Keratinocyte (primary cell): Measurements from ENCODE around the gene SLC1A1. TPM values are rescaled to one million over a fixed set of nuclear protein-coding genes. Genes with fewer than 3 reads are reported as not detected.

Experiments
- DNase-seq: peaks from one replicate; pipeline ENCODE4 v3.0.0-alpha.2; 2011; ENCODE audit warnings: low read depth, missing footprints, low spot score
- FAIRE-seq: peaks from 2 replicates; lab custom pipeline; 2011; peaks lifted over from hg19 to GRCh38; lab: Jason Lieb, UNC
- H2AFZ ChIP-seq: 2 replicates; pipeline ENCODE4 v1.6.0; 2012; ENCODE audit warnings: low read length, control low read depth, inconsistent platforms; ENCODE audit not compliant: control insufficient read depth
- H3K27ac ChIP-seq: 2 replicates; pipeline ENCODE4 v1.5.1; 2011; ENCODE audit warnings: low read length; ENCODE audit not compliant: control insufficient read depth, insufficient read depth
- H3K27me3 ChIP-seq: 3 replicates; pipeline ENCODE4 v1.6.0; 2011; ENCODE audit warnings: low read length; ENCODE audit not compliant: control insufficient read depth, insufficient read depth; ENCODE audit errors: extremely low read depth
- H3K36me3 ChIP-seq, 2 experiments: 2 replicates in 1 of 2; 3 replicates in 1 of 2; pipeline ENCODE4 v1.5.1; 2011; ENCODE audit warnings: low read length in 2 of 2, mild to moderate bottlenecking in 1 of 2; ENCODE audit not compliant: control insufficient read depth in 2 of 2, insufficient read depth in 2 of 2; ENCODE audit errors: extremely low read depth in 1 of 2
- H3K4me1 ChIP-seq: 3 replicates; pipeline ENCODE4 v1.5.1; 2011; ENCODE audit warnings: low read length; ENCODE audit not compliant: control insufficient read depth, insufficient read depth; ENCODE audit errors: extremely low read depth
- H3K4me2 ChIP-seq: 3 replicates; pipeline ENCODE4 v1.6.0; 2011; ENCODE audit warnings: low read depth, low read length; ENCODE audit not compliant: control insufficient read depth, insufficient read depth; ENCODE audit errors: extremely low read depth
- H3K4me3 ChIP-seq, 3 experiments: fragments of 200-600 bp in 1 of 3; sonication (generic) in 1 of 3; 2 replicates in 2 of 3; 3 replicates in 1 of 3; pipeline ENCODE4 v1.5.1; 2011 to 2016; ENCODE audit warnings: low read length in 3 of 3, mild to moderate bottlenecking in 3 of 3, control low read depth in 2 of 3, inconsistent platforms in 1 of 3, low read depth in 1 of 3, mixed read lengths in 1 of 3, mixed run types in 1 of 3, moderate library complexity in 1 of 3; ENCODE audit not compliant: control insufficient read depth in 2 of 3, insufficient read depth in 2 of 3; ENCODE audit errors: extremely low read depth in 1 of 3
- H3K79me2 ChIP-seq: 2 replicates; pipeline ENCODE4 v1.6.0; 2012; ENCODE audit warnings: low read length; ENCODE audit not compliant: control insufficient read depth, insufficient read depth
- H3K9ac ChIP-seq: 3 replicates; pipeline ENCODE4 v1.6.0; 2011; ENCODE audit warnings: low read length; ENCODE audit not compliant: control insufficient read depth, insufficient read depth; ENCODE audit errors: extremely low read depth
- H3K9me1 ChIP-seq: 3 replicates; pipeline ENCODE4 v1.6.0; 2011; ENCODE audit warnings: low read length; ENCODE audit not compliant: control insufficient read depth, insufficient read depth; ENCODE audit errors: extremely low read depth
- H3K9me3 ChIP-seq: 2 replicates; pipeline ENCODE4 v1.5.1; 2012; ENCODE audit warnings: low read depth, low read length; ENCODE audit not compliant: control insufficient read depth
- H4K20me1 ChIP-seq: 3 replicates; pipeline ENCODE4 v1.6.0; 2011; ENCODE audit warnings: low read length; ENCODE audit not compliant: control insufficient read depth, insufficient read depth; ENCODE audit errors: extremely low read depth
- EZH2 ChIP-seq: IDR thresholded peaks from one replicate; pipeline ENCODE4 v1.6.1; 2012; ENCODE audit warnings: inconsistent platforms, mild to moderate bottlenecking, low read length, moderate library complexity
- dilution Hi-C: fragments of 300-500 bp; cut with MboI; formaldehyde crosslinking; loops from one replicate; pipeline ENCODE4 v1.7.0; 2020; ENCODE audit warnings: low sequenced_read_pairs; ENCODE audit not compliant: extremely low pct_ligation_motif_present
- polyA plus RNA-seq, 5 experiments: library from polyadenylated mRNA; depleted of rRNA in 3 of 5; stranded (reverse) in 3 of 5; stranded (forward) in 1 of 5; unstranded in 1 of 5; fragments of >200 nt; gene quantifications; 1 replicate in 1 of 5; 2 replicates in 3 of 5; 3 replicates in 1 of 5; pipeline versions ENCODE4 v1.2.1 to v1.2.3, GENCODE V29; 2011 to 2012; ENCODE audit warnings: missing spikeins in 2 of 5, low read depth in 1 of 5, low replicate concordance in 1 of 5
- TF ChIP-seq, protein P1 (sequence below), 3 experiments: IDR thresholded peaks in 1 of 3; conservative IDR thresholded peaks in 1 of 3; optimal IDR thresholded peaks in 1 of 3; 2 replicates in 2 of 3; 3 replicates in 1 of 3; pipeline versions ENCODE3 to v1.5.1; 2011; ENCODE audit warnings: low read length in 3 of 3, mild to moderate bottlenecking in 3 of 3, moderate library complexity in 2 of 3, control low read depth in 1 of 3, inconsistent platforms in 1 of 3; ENCODE audit not compliant: insufficient read depth in 2 of 3; ENCODE audit errors: extremely low read depth in 1 of 3

SLC1A1 gene
- polyA plus RNA-seq, 1 donor (not counting 4 experiments of a cell fraction or from before 2014, with no cell fraction given): 0.20 TPM

DNA sequence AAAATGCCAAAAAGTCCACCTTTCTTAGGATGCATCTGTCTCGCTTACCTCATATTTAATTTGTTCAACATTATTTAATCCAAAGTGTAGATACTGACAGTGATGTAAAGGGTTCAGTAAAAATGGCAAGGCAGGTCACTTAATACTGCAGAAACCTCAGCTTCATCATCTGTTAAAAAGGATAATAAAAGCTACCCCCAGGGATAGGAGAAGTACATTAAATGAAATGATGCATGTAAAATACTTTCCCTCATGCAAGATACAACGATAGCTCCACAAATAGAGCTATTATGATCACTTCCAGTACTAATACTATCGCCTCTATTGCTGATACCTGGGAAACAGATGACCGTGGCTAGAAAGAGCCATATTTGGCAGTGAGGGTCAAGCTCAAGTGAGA is 82.9 kb downstream of the SLC1A1 start:
- Histone ChIP-seq H3K4me2 (no peak overlapping the region), H3K9me3 (no peaks in the 10 kb centered on the region), H3K9ac (no peak overlapping the region), H3K27me3 (no peaks in the 10 kb centered on the region), H3K4me1 (no peaks in the 10 kb centered on the region), H3K27ac (no peak overlapping the region), H3K4me3 (no peak overlapping the region), H3K9me1 (no peaks in the 10 kb centered on the region), H2AFZ (no peak overlapping the region), H3K36me3 (no peaks in the 10 kb centered on the region), H4K20me1 (no peaks in the 10 kb centered on the region), H3K79me2 (no peaks in the 10 kb centered on the region)
- DNase-seq (no peak), FAIRE-seq (no peak)
- dilution Hi-C loops: no loop called here
- TF ChIP-seq, protein P1, sequence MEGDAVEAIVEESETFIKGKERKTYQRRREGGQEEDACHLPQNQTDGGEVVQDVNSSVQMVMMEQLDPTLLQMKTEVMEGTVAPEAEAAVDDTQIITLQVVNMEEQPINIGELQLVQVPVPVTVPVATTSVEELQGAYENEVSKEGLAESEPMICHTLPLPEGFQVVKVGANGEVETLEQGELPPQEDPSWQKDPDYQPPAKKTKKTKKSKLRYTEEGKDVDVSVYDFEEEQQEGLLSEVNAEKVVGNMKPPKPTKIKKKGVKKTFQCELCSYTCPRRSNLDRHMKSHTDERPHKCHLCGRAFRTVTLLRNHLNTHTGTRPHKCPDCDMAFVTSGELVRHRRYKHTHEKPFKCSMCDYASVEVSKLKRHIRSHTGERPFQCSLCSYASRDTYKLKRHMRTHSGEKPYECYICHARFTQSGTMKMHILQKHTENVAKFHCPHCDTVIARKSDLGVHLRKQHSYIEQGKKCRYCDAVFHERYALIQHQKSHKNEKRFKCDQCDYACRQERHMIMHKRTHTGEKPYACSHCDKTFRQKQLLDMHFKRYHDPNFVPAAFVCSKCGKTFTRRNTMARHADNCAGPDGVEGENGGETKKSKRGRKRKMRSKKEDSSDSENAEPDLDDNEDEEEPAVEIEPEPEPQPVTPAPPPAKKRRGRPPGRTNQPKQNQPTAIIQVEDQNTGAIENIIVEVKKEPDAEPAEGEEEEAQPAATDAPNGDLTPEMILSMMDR (optimal IDR thresholded peaks at IDR 0.05 in 1 of 3, IDR thresholded peaks at IDR 0.05 in 1 of 3, conservative IDR thresholded peaks at IDR 0.05 in 1 of 3; ENCODE audit: extremely low read depth in 1 of 3, insufficient read depth in 2 of 3, low read length in 3 of 3): no peak
- no peak for TF ChIP-seq EZH2

DNA sequence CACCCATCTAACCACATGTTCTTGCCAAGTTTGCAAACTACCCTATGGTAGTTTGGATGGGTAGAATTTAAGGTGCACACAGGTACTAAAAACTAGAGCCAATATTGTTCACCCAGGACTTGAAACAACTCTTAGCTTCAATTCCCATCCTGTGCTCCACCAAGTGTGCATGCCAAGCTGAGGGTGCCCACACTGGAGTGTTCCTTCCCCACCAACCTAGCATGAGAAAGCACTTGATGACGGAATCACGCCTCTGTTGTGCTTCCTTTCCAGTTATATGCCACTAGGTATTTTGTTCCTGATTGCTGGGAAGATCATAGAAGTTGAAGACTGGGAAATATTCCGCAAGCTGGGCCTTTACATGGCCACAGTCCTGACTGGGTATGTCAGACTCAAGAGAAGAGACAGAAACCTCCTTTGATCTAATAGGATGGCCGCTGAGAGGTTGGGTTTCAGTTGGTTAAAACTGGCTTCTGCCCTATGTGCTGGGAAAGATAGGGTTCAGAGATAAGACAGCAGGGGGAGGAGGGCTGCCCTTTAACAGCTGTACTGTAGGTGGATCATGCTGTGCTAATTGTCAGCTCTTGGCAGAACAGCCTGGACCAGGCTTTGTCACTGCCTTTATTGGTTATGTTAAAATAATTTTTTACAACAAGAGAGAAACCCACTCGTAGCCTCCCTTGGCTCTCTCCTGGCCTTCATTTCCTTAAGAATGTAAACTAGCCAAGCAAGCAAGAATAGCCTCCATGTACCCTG is 83.5 kb downstream of the SLC1A1 start:
- Histone ChIP-seq H3K4me1 (no peaks in the 10 kb centered on the region), H4K20me1 (no peaks in the 10 kb centered on the region), H3K36me3 (no peaks in the 10 kb centered on the region), H3K4me2 (no peak overlapping the region), H3K4me3 (no peak overlapping the region), H3K9ac (no peak overlapping the region), H3K27ac (no peak overlapping the region), H3K9me3 (no peaks in the 10 kb centered on the region), H2AFZ (no peak overlapping the region), H3K27me3 (no peaks in the 10 kb centered on the region), H3K79me2 (no peaks in the 10 kb centered on the region), H3K9me1 (no peaks in the 10 kb centered on the region)
- TF ChIP-seq, protein P1 (optimal IDR thresholded peaks at IDR 0.05 in 1 of 3, IDR thresholded peaks at IDR 0.05 in 1 of 3, conservative IDR thresholded peaks at IDR 0.05 in 1 of 3; ENCODE audit: extremely low read depth in 1 of 3, insufficient read depth in 2 of 3, low read length in 3 of 3): no peak
- TF ChIP-seq EZH2: no peak
- DNase-seq (no peak), FAIRE-seq (no peak)
- dilution Hi-C loops: no loop called here
